ENCODE results near the gene PLIN5.

PLIN5 gene

DNA sequence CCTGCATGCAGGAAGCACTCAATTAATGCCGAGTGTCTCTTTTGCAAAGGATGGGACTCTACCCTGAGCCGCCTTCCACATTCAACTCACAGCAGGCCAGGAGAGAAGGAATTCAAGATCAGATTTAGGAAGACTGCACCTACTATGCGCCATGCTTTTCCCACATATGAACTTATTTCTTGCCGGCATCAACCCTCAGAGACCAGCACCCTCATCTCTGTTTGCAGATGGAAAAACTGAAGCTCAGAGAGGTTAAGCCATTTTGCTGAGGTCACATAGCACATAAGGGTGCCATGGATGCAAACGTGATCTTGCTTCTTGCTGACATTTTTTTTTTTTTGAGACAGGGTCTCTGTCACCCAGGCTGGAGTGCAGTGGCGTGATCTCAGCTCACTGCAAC, 38.7 kb upstream of the PLIN5 start:
- peaks cover 13% of the 10 kb centered on the region for H3K4me1 ChIP-seq (ENCODE audit: low read depth, poor library complexity, severe bottlenecking)
- H3K79me2 ChIP-seq (ENCODE audit: insufficient read depth, low read depth): no peaks in the 10 kb centered on the region
- peaks cover 57% of the 10 kb centered on the region for H3K27me3 ChIP-seq (ENCODE audit: insufficient read depth, low read depth)
- no peak for TF ChIP-seq CTCF (conservative IDR thresholded peaks at IDR 0.05; ENCODE audit: low read depth, low read length)
- no peak overlapping the region for H3K9ac ChIP-seq
- no peaks in the 10 kb centered on the region for H3K36me3 ChIP-seq (ENCODE audit: insufficient read depth)
- H4K20me1 ChIP-seq (ENCODE audit: insufficient read depth): no peaks in the 10 kb centered on the region
- H3K4me3 ChIP-seq (IDR thresholded peaks at IDR 0.05; ENCODE audit: insufficient read depth, low read depth, low read length): no peak overlapping the region
- H3K4me2 ChIP-seq: no peak overlapping the region
- no peak overlapping the region for H3K27ac ChIP-seq
- no peak overlapping the region for H2AFZ ChIP-seq (ENCODE audit: low read depth)

DNA sequence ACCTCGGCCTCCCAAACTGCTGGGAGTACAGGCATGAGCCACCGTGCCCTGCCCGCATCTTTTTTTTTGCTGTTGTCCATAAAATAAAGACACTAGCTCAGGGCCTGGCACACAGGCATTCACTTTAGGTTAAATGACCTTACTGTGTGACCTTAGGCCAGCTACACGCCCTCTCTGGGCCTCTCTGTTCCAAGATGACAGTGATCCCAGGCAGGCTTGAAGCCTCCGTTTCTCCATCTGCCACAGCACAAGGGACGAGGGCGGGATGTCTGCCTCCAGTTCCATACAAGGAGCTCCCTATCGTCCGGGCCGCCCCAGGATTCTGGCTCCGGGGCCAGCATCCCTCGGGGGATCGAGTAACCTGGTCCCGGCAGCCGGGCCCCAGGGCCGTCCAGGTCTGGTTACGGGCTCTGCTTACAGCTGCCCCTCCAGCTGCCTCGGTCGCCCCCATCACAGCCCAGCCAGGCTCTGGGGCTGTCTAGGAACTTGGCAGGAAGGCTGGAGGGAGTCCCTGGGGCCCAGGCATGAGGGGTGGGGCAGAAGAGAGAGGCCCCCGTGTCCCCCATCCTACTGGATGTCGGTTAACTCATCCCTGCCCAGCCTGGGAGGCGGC, 36.4 kb upstream of the PLIN5 start:
- Histone ChIP-seq H3K27me3 (ENCODE audit: insufficient read depth, low read depth) (peaks cover 47% of the 10 kb centered on the region), H3K9ac (no peak overlapping the region), H3K4me3 (IDR thresholded peaks at IDR 0.05; ENCODE audit: insufficient read depth, low read depth, low read length) (no peak overlapping the region), H3K36me3 (ENCODE audit: insufficient read depth) (no peaks in the 10 kb centered on the region), H3K4me2 (no peak overlapping the region), H4K20me1 (ENCODE audit: insufficient read depth) (no peaks in the 10 kb centered on the region), H3K79me2 (ENCODE audit: insufficient read depth, low read depth) (no peaks in the 10 kb centered on the region), H3K27ac (no peak overlapping the region), H2AFZ (ENCODE audit: low read depth) (no peak overlapping the region), H3K4me1 (ENCODE audit: low read depth, poor library complexity, severe bottlenecking) (peaks cover 21% of the 10 kb centered on the region)
- no peak for TF ChIP-seq CTCF (conservative IDR thresholded peaks at IDR 0.05; ENCODE audit: low read depth, low read length)

DNA sequence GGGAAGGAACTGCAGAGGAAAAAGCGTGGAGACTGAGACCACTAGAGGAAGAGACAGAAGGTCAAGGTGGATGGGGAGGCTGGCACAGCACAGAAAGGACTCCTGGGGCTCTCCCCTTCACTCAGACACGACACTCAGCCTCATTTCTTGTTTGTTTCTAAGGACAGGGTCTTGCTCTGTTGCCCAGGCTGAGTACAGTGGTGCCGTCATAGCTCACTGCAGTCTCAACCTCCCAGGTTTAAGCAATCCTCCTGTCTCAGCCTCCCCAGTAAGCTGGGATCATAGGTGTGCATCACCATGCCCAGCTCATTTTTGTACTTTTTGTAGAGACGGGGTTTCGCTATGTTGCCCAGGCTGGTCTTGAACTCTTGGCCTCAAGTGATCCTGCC, 35.9 kb upstream of the PLIN5 start:
- Histone ChIP-seq H3K27me3 (ENCODE audit: insufficient read depth, low read depth) (peaks cover 51% of the 10 kb centered on the region), H4K20me1 (ENCODE audit: insufficient read depth) (no peaks in the 10 kb centered on the region), H3K27ac (no peak overlapping the region), H3K36me3 (ENCODE audit: insufficient read depth) (no peaks in the 10 kb centered on the region), H2AFZ (ENCODE audit: low read depth) (no peak overlapping the region), H3K4me2 (no peak overlapping the region), H3K79me2 (ENCODE audit: insufficient read depth, low read depth) (no peaks in the 10 kb centered on the region), H3K4me3 (IDR thresholded peaks at IDR 0.05; ENCODE audit: insufficient read depth, low read depth, low read length) (no peak overlapping the region), H3K4me1 (ENCODE audit: low read depth, poor library complexity, severe bottlenecking) (peaks cover 26% of the 10 kb centered on the region), H3K9ac (no peak overlapping the region)
- no peak for TF ChIP-seq CTCF (conservative IDR thresholded peaks at IDR 0.05; ENCODE audit: low read depth, low read length)

- peaks cover 51% of the 10 kb centered on the region for H3K27me3 ChIP-seq (ENCODE audit: insufficient read depth, low read depth)
- no peak overlapping the region for H3K27ac ChIP-seq
- H2AFZ ChIP-seq (ENCODE audit: low read depth): no peak overlapping the region
- no peaks in the 10 kb centered on the region for H3K79me2 ChIP-seq (ENCODE audit: insufficient read depth, low read depth)
- no peaks in the 10 kb centered on the region for H4K20me1 ChIP-seq (ENCODE audit: insufficient read depth)
- H3K4me3 ChIP-seq (IDR thresholded peaks at IDR 0.05; ENCODE audit: insufficient read depth, low read depth, low read length): no peak overlapping the region
- no peaks in the 10 kb centered on the region for H3K36me3 ChIP-seq (ENCODE audit: insufficient read depth)
- H3K4me2 ChIP-seq: no peak overlapping the region
- peaks cover 25% of the 10 kb centered on the region for H3K4me1 ChIP-seq (ENCODE audit: low read depth, poor library complexity, severe bottlenecking)
- H3K9ac ChIP-seq: no peak overlapping the region
- TF ChIP-seq CTCF (conservative IDR thresholded peaks at IDR 0.05; ENCODE audit: low read depth, low read length): no peak
Observed at GRCh38 chr19:4570402-4570801, 35.4 kb upstream of the PLIN5 start.
